ENCODE measurements around the gene POU2F3. TPM values are rescaled to one million over a fixed set of nuclear protein-coding genes. Genes with fewer than 3 reads are reported as not detected.
"Not testable (repeated sequence)": the region's sequence is repeated elsewhere in the genome, so short reads cannot be mapped to it uniquely, and the experiment has no call there.

POU2F3 gene
- total and polyA plus RNA-seq, 2 experiments from 2014 or later, result not detected

- Histone ChIP-seq H3K4me3 (no peak overlapping the region), H4K20me1 (ENCODE audit: insufficient read depth) (no peaks in the 10 kb centered on the region), H3K9me3 (ENCODE audit: low read depth) (no peaks in the 10 kb centered on the region), H3K36me3 (ENCODE audit: low read depth) (no peaks in the 10 kb centered on the region), H3K27ac (no peak overlapping the region), H3K27me3 (replicated peaks; ENCODE audit: insufficient read depth) (peaks cover 31% of the 10 kb centered on the region; the same call in 1 of the 2 replicates), H3K79me2 (ENCODE audit: insufficient read depth) (no peaks in the 10 kb centered on the region), H3K4me2 (ENCODE audit: unreplicated experiment) (no peak overlapping the region), H3F3A (ENCODE audit: insufficient read depth) (peaks cover 14% of the 10 kb centered on the region), H3K9me2 (ENCODE audit: insufficient read depth) (no peaks in the 10 kb centered on the region), H3K9ac (no peak overlapping the region), H2AFZ (no peak overlapping the region), H3K4me1 (ENCODE audit: insufficient read depth) (peaks cover 12% of the 10 kb centered on the region; the same call in 1 of the 2 replicates)
- no peak for DNase-seq
- in situ Hi-C loops (cut with MboI), result no loop called here
- TF ChIP-seq EZH2phosphoT487 (IDR thresholded peaks at IDR 0.05; ENCODE audit: insufficient read depth, low read depth) (no peak), EZH2 (IDR thresholded peaks at IDR 0.05; ENCODE audit: insufficient read depth, poor library complexity, severe bottlenecking) (no peak)
- 67 to 88% methylated on average over 1 of the region's 1 CpG for WGBS, 2 experiments (ENCODE audit: low coverage in 1 of 2, low lambda C conversion rate in 2 of 2, missing lambda C conversion rate in 2 of 2)
Measured at GRCh38 chr11:120245434-120245833, 5.5 kb downstream of the POU2F3 start.

GRCh38 chr11:120248551-120249278 lies 8.8 kb downstream of the POU2F3 start:
- peak overlapping the region; percentile 39 for H3K4me2 ChIP-seq (ENCODE audit: unreplicated experiment)
- H3K4me3 ChIP-seq, result no peak overlapping the region
- H3K27ac ChIP-seq, result no peak overlapping the region
- H3K79me2 ChIP-seq (ENCODE audit: insufficient read depth), result no peaks in the 10 kb centered on the region
- peaks cover 14% of the 10 kb centered on the region for H3F3A ChIP-seq (ENCODE audit: insufficient read depth)
- H2AFZ ChIP-seq, result no peak overlapping the region
- TF ChIP-seq EZH2 (IDR thresholded peaks at IDR 0.05; ENCODE audit: insufficient read depth, poor library complexity, severe bottlenecking), result no peak
- TF ChIP-seq EZH2phosphoT487 (IDR thresholded peaks at IDR 0.05; ENCODE audit: insufficient read depth, low read depth), result no peak
- no peaks in the 10 kb centered on the region for H3K36me3 ChIP-seq (ENCODE audit: low read depth)
- H4K20me1 ChIP-seq (ENCODE audit: insufficient read depth), result no peaks in the 10 kb centered on the region
- no peaks in the 10 kb centered on the region for H3K9me3 ChIP-seq (ENCODE audit: low read depth)
- in situ Hi-C loops (cut with MboI), result no loop called here
- WGBS, 2 experiments (ENCODE audit: low coverage in 1 of 2, low lambda C conversion rate in 2 of 2, missing lambda C conversion rate in 2 of 2), result 41 to 49% methylated on average over 9 of the region's 9 CpGs
- peaks cover 12% of the 10 kb centered on the region for H3K27me3 ChIP-seq (replicated peaks; ENCODE audit: insufficient read depth)
- peaks cover 12% of the 10 kb centered on the region; the same call in 1 of the 2 replicates for H3K4me1 ChIP-seq (ENCODE audit: insufficient read depth)
- H3K9ac ChIP-seq, result no peak overlapping the region
- no peaks in the 10 kb centered on the region for H3K9me2 ChIP-seq (ENCODE audit: insufficient read depth)
- peak; percentile 85 for DNase-seq

GRCh38 chr11:120249279-120250262 lies 9.6 kb downstream of the POU2F3 start:
- Histone ChIP-seq H3K79me2 (ENCODE audit: insufficient read depth) (no peaks in the 10 kb centered on the region), H3F3A (ENCODE audit: insufficient read depth) (peaks cover 14% of the 10 kb centered on the region), H3K4me1 (ENCODE audit: insufficient read depth) (peaks cover 12% of the 10 kb centered on the region; the same call in 1 of the 2 replicates), H3K9ac (no peak overlapping the region), H4K20me1 (ENCODE audit: insufficient read depth) (no peaks in the 10 kb centered on the region), H2AFZ (no peak overlapping the region), H3K27ac (no peak overlapping the region), H3K4me3 (no peak overlapping the region), H3K9me3 (ENCODE audit: low read depth) (no peaks in the 10 kb centered on the region), H3K9me2 (ENCODE audit: insufficient read depth) (no peaks in the 10 kb centered on the region), H3K27me3 (replicated peaks; ENCODE audit: insufficient read depth) (peaks cover 21% of the 10 kb centered on the region), H3K36me3 (ENCODE audit: low read depth) (no peaks in the 10 kb centered on the region), H3K4me2 (ENCODE audit: unreplicated experiment) (no peak overlapping the region)
- WGBS, 2 experiments (ENCODE audit: low coverage in 1 of 2, low lambda C conversion rate in 2 of 2, missing lambda C conversion rate in 2 of 2), result 74 to 77% methylated on average over 8 of the region's 8 CpGs
- no peak for DNase-seq
- in situ Hi-C loops (cut with MboI), result no loop called here
- TF ChIP-seq EZH2 (IDR thresholded peaks at IDR 0.05; ENCODE audit: insufficient read depth, poor library complexity, severe bottlenecking) (no peak), EZH2phosphoT487 (IDR thresholded peaks at IDR 0.05; ENCODE audit: insufficient read depth, low read depth) (no peak)

GRCh38 chr11:120253377-120253776 lies 13.4 kb downstream of the POU2F3 start:
- H3K4me3 ChIP-seq; H4K20me1 ChIP-seq (ENCODE audit: insufficient read depth); H3K36me3 ChIP-seq (ENCODE audit: low read depth); H3K4me1 ChIP-seq (ENCODE audit: insufficient read depth); DNase-seq; in situ Hi-C loops (cut with MboI); H3K4me2 ChIP-seq (ENCODE audit: unreplicated experiment); H3K9me3 ChIP-seq (ENCODE audit: low read depth); H3K27ac ChIP-seq; H2AFZ ChIP-seq; H3K79me2 ChIP-seq (ENCODE audit: insufficient read depth); H3K9me2 ChIP-seq (ENCODE audit: insufficient read depth); H3K9ac ChIP-seq: not testable (repeated sequence)
- WGBS, 2 experiments (ENCODE audit: low coverage in 1 of 2, low lambda C conversion rate in 2 of 2, missing lambda C conversion rate in 2 of 2), result 81 to 84% methylated on average over 13 of the region's 13 CpGs
- peaks cover 10% of the 10 kb centered on the region for H3F3A ChIP-seq (ENCODE audit: insufficient read depth)
- H3K27me3 ChIP-seq (replicated peaks; ENCODE audit: insufficient read depth), result peaks cover 47% of the 10 kb centered on the region
